PC-9 (cell line): ENCODE data around the gene FBN1. TPM values are rescaled to one million over a fixed set of nuclear protein-coding genes. Genes with fewer than 3 reads are reported as not detected.

Source experiments
- BruUV-seq: library from RNA; stranded (reverse); fragments of 400-500 nt; replicated peaks from 2 replicates; lab custom pipeline; 2021; lab: Mats Ljungman, UMichigan
- CTCF ChIA-PET: fragments of 300-600 bp; sonication (Branson Sonifier 250); formaldehyde crosslinking; loops from one replicate; lab custom pipeline; 2022; ENCODE audit warnings: antibody characterized with exemption; lab: Charles Lee
- POLR2A ChIA-PET: fragments of 300-600 bp; sonication (Branson Sonifier 250); formaldehyde crosslinking; loops from one replicate; lab custom pipeline; 2022; ENCODE audit warnings: antibody characterized with exemption; ENCODE audit not compliant: unreplicated experiment; lab: Charles Lee
- DNase-seq, 2 experiments: peaks; one replicate each; pipeline versions ENCODE4 v3.0.0 to v3.0.0-alpha.2; 2015 to 2022; ENCODE audit warnings: mixed read lengths in 1 of 2
- H2AFZ ChIP-seq: fragments of 200-600 bp; sonication (generic); 2 replicates; pipeline ENCODE4 v1.8.1; 2017; ENCODE audit warnings: antibody characterized with exemption
- H3F3A ChIP-seq: fragments of 200-600 bp; sonication (generic); 2 replicates; pipeline ENCODE4 v1.8.1; 2017; ENCODE audit warnings: antibody characterized with exemption, mild to moderate bottlenecking, low read depth; ENCODE audit not compliant: insufficient read depth
- H3K27ac ChIP-seq: fragments of 200-600 bp; sonication (generic); 2 replicates; pipeline ENCODE4 v1.6.1; 2016; ENCODE audit warnings: mixed run types
- H3K27me3 ChIP-seq: fragments of 200-600 bp; sonication (generic); 2 replicates; pipeline ENCODE4 v1.6.1; 2016; ENCODE audit warnings: low read depth, mixed run types; ENCODE audit not compliant: insufficient read depth
- H3K36me3 ChIP-seq: fragments of 200-600 bp; sonication (generic); 2 replicates; pipeline ENCODE4 v1.6.1; 2016; ENCODE audit warnings: low read depth, mixed run types
- H3K4me1 ChIP-seq: fragments of 200-600 bp; sonication (generic); replicated peaks from 2 replicates; pipeline ENCODE4 v1.6.1; 2016; ENCODE audit warnings: mixed run types; ENCODE audit not compliant: insufficient read depth
- H3K4me2 ChIP-seq: fragments of 200-600 bp; sonication (generic); 2 replicates; pipeline ENCODE4 v1.6.1; 2017; ENCODE audit warnings: mixed run types
- H3K4me3 ChIP-seq: fragments of 200-600 bp; sonication (generic); 2 replicates; pipeline ENCODE4 v1.6.1; 2016; ENCODE audit warnings: mixed run types
- H3K79me2 ChIP-seq: fragments of 200-600 bp; sonication (generic); 2 replicates; pipeline ENCODE4 v1.6.1; 2017; ENCODE audit warnings: low read depth, mixed run types
- H3K9me2 ChIP-seq: fragments of 200-600 bp; sonication (generic); 2 replicates; pipeline ENCODE4 v1.8.1; 2017; ENCODE audit warnings: mild to moderate bottlenecking; ENCODE audit not compliant: insufficient read depth
- H3K9me3 ChIP-seq: fragments of 200-600 bp; sonication (generic); 2 replicates; pipeline ENCODE4 v1.8.1; 2016; ENCODE audit warnings: low read depth; ENCODE audit not compliant: insufficient read depth
- H4K20me1 ChIP-seq: fragments of 200-600 bp; sonication (generic); 2 replicates; pipeline ENCODE4 v1.8.1; 2017; ENCODE audit not compliant: insufficient read depth
- CTCF ChIP-seq: fragments of 200-600 bp; sonication (generic); conservative IDR thresholded peaks from 2 replicates; pipeline ENCODE4 v1.6.1; 2017; ENCODE audit warnings: mixed run types, antibody characterized with exemption, mild to moderate bottlenecking, moderate library complexity
- EZH2 ChIP-seq: fragments of 200-600 bp; sonication (generic); IDR thresholded peaks from 2 replicates; pipeline ENCODE4 v1.8.0; 2017; ENCODE audit warnings: antibody characterized with exemption, low read depth
- intact Hi-C: fragments of 100-400 bp; cut with micrococcal nuclease; formaldehyde crosslinking; loops from one replicate; pipeline ENCODE4 v1.10.0; 2022; ENCODE audit not compliant: unreplicated experiment
- total RNA-seq: library from RNA; stranded (reverse); gene quantifications from 2 replicates; pipeline ENCODE4 v1.2.3, GENCODE V29; 2021

The FBN1 gene
- total RNA-seq, 1 experiment from 2014 or later = 1.3 TPM

DNA sequence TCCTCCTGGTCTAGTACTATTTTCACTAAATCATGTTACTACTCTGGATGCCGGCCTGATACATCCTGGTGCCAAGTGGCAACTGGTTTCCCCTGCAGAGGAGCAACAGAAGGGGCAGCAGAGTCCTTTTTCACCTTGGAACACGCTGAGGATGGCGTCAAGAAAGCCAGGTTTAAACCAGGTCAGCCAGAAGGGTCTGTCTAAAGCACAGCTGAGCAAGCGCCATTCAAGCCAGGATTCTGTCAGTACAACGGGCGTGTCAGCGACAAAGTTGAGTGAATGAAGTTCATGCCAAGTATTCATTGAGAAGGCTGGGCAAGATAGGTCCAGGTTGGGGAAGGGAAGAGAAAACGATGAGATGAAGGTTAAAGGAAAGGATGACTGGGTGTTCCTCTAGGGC lies 88.2 kb downstream of the FBN1 start:
- no peaks in the 10 kb centered on the region for H3K9me2 ChIP-seq
- no peak for DNase-seq
- no peaks in the 10 kb centered on the region for H3F3A ChIP-seq
- no peaks in the 10 kb centered on the region for H3K36me3 ChIP-seq
- TF ChIP-seq EZH2 = no peak
- no peak for TF ChIP-seq CTCF
- H3K27ac ChIP-seq = no peak overlapping the region
- H3K4me3 ChIP-seq = no peak overlapping the region
- intact Hi-C loops = no loop called here
- no peak overlapping the region for H2AFZ ChIP-seq
- CTCF ChIA-PET = no interaction called here
- no peak overlapping the region for H3K4me2 ChIP-seq
- no peaks in the 10 kb centered on the region for H3K9me3 ChIP-seq
- H4K20me1 ChIP-seq = no peaks in the 10 kb centered on the region
- POLR2A ChIA-PET = no interaction called here
- H3K4me1 ChIP-seq = no peaks in the 10 kb centered on the region
- no peaks in the 10 kb centered on the region for H3K27me3 ChIP-seq
- no TSS peak for BruUV-seq
- H3K79me2 ChIP-seq = no peaks in the 10 kb centered on the region

GRCh38 chr15:48556159-48556897 lies 89.2 kb downstream of the FBN1 start:
- Histone ChIP-seq H3K36me3 (no peaks in the 10 kb centered on the region), H4K20me1 (no peaks in the 10 kb centered on the region), H3K4me2 (no peak overlapping the region), H3K27me3 (no peaks in the 10 kb centered on the region), H3K4me3 (no peak overlapping the region), H3K4me1 (no peaks in the 10 kb centered on the region), H3K27ac (no peak overlapping the region), H3K79me2 (no peaks in the 10 kb centered on the region), H2AFZ (no peak overlapping the region), H3K9me3 (no peaks in the 10 kb centered on the region), H3K9me2 (no peaks in the 10 kb centered on the region), H3F3A (no peaks in the 10 kb centered on the region)
- ChIA-PET CTCF (no interaction called here), POLR2A (interaction anchor here (0.6 kb wide), 1 partner anchor 80 kb away, joined by 5 read pairs; no protein-coding TSS in a partner anchor)
- DNase-seq = no peak
- no TSS peak for BruUV-seq
- no peak for TF ChIP-seq EZH2
- TF ChIP-seq CTCF = no peak
- intact Hi-C loops = no loop called here

DNA sequence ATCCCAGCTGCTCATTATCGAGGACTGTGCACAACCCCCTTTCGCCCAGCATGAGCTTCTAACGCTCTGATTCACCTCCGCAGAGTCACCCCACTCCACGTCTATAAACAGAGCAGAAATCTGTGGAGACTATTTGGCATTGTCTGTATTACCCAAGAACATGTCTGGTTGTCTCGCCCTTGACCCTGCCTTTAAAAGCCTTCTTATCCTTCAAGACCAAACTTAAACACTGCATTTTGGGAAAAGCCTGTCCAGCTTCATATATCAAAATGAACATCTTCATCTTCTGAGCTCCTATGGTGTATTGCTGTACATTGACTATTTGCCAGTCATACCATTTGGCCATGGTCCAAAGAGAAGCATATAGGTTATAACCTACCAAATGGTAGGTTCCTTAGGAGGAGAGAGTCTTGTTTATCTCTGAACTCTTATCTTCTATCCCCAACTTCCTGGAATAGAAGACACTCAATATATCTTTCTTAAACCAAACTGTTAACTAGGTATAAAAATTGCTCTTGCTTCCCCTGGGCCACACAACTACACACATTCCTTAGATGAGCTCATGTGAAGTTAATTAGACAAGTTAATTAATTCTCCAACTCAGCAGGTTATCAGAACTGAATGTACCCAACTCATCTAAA lies 90.1 kb downstream of the FBN1 start:
- no peaks in the 10 kb centered on the region for H3K79me2 ChIP-seq
- ChIA-PET CTCF (no interaction called here), POLR2A (no interaction called here)
- H3K9me3 ChIP-seq = no peaks in the 10 kb centered on the region
- TF ChIP-seq CTCF (no peak), EZH2 (no peak)
- BruUV-seq = no TSS peak
- no peaks in the 10 kb centered on the region for H4K20me1 ChIP-seq
- intact Hi-C loops = no loop called here
- H3F3A ChIP-seq = no peaks in the 10 kb centered on the region
- no peak overlapping the region for H3K4me2 ChIP-seq
- H3K36me3 ChIP-seq = no peaks in the 10 kb centered on the region
- no peaks in the 10 kb centered on the region for H3K4me1 ChIP-seq
- no peaks in the 10 kb centered on the region for H3K27me3 ChIP-seq
- H3K4me3 ChIP-seq = no peak overlapping the region
- no peaks in the 10 kb centered on the region for H3K9me2 ChIP-seq
- no peak overlapping the region for H3K27ac ChIP-seq
- DNase-seq = no peak
- no peak overlapping the region for H2AFZ ChIP-seq
